Measurements from ENCODE around the gene GRIA1.

The GRIA1 gene

GRCh38 chr5:153490118-153491037 lies at the start of gene GRIA1:
TSS of gene GRIA1 (plus strand) at chr5:153490670.
- no peak for DNase-seq

DNA sequence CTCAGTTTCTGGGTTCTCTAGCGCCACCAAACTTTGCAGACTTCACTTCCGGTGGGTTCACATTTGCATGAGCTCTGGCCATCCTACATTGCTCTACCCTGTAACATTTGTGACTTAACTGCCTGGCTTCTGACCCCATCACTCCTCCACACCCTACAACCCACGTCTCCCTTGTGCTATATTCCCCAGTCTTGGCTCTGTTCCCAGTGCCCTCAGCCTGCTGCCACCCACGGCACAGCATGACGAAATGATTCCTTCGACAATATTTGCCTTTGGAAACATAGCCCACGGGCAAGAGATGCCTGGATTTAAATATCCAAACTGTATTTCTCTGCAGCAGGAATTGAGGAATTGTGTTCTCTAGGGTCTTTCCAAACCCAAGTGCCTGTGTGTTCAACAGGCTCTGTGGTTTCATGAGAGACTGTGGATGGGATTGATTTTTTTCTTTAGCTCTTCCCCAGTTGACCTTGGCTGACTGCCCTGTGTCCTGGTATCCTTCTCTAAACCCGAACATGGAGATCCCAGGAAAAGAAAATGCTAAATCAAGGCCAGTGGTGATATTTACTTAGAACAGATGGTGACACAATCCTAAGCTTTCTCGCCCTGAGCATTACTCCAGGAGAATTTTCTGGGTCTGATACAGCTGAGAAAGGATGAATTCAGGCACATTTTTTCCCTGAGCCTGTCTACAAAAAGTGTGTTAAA lies 44.4 kb upstream of the GRIA1 start:
- DNase-seq, result no peak

- DNase-seq, result no peak
Measured at GRCh38 chr5:153447534-153447933, 42.9 kb upstream of the GRIA1 start.

- no peak for DNase-seq
Measured at GRCh38 chr5:153456354-153456753, 34.1 kb upstream of the GRIA1 start.

GRCh38 chr5:153456993-153457392 lies 33.5 kb upstream of the GRIA1 start:
- no peak for DNase-seq

DNA sequence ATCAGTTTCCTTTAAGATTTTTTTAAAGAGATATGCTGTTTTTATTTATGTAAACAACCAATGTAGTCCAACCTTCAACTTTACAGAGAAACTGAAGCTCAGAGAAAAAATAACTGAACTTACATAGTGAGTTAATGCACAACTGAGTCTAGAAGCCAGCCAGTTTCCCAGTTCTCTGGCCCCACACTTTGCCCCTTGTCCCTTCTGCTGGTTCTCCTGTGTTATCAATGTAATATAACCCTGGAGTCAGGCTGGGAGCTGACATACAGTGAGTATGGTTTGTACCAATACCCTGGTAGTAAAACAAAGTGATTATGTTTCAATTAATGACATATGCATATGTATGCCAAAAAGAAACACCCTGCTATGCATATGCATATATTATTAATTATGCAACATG lies 32.2 kb upstream of the GRIA1 start:
- no peak for DNase-seq

DNA sequence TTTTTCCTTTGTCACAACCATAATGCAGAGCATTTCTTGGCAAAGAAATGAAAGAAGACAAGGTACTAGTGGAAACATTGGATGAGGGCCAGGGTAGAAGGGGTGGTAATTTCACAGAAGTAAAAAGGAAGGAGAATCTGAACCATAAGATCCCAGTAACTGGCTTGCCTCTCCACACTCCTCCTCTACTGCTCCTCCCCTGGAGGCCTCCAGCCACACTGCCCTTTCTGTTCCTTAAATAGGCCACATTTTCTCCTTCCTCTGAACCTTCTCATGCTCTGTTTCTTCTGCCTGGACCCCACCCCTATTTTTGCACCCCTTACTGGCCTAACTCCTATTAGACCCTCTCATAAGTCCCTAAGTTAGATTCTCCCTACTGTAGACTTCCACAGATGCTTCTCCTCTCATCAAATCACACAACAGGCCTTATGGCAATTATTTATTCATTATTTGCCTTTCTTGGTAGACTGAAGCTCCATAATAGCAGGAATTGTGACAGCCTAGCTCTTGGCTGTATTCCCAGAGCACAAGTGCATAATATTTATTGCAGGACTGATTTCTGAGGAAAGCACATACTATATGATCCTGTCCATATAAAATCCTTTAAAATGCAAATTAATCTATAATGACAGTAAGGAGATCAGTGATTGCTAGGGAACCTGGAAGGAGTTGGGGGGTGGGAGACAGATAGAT lies 31.3 kb upstream of the GRIA1 start:
- no peak for DNase-seq

- no peak for DNase-seq
Measured at GRCh38 chr5:153460421-153460820, 30.0 kb upstream of the GRIA1 start.

- DNase-seq, result no peak
Measured at GRCh38 chr5:153461341-153461740, 29.1 kb upstream of the GRIA1 start.

GRCh38 chr5:153463806-153464205 lies 26.7 kb upstream of the GRIA1 start:
- peak; percentile 11 for DNase-seq

DNA sequence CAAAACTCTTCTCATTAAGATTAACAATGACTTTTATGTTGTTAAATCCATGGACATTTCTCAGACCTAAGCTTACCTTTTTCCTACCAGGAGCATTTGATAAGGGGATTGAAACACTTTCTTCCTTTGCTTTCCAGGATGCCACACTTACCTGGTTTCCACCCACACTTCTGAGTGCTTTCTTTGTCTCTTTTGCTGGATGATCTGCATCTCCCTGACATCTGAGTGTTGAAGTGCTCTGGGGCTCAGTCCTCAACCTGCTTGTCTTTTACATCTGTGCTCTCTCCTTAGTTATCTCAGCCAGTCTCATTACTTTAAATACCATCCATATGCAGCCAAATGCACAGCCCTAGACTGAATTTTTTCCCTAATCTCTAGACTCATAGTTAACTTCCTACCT lies 22.9 kb upstream of the GRIA1 start:
- DNase-seq, result no peak

GRCh38 chr5:153469423-153469822 lies 21.0 kb upstream of the GRIA1 start:
- DNase-seq, result no peak

DNA sequence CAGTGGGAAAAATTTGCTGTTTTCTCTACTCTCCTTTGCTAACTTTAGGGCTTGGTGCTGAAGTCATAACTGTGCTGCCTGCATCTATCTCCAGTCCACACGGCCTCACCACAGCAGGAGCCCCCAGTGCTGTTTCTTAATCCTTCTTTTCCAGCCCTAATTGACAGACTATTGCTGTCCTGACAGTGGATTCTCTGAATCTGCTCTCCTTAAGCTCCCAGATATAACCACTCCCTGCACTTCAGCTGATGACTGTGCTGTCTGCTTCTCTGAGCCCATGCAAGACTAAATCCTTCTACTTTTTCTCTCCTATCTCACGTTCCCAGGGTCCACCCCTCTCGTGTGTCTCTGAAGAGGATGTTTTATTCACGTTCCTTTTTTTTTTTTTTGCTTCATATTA lies 19.7 kb upstream of the GRIA1 start:
- no peak for DNase-seq

DNA sequence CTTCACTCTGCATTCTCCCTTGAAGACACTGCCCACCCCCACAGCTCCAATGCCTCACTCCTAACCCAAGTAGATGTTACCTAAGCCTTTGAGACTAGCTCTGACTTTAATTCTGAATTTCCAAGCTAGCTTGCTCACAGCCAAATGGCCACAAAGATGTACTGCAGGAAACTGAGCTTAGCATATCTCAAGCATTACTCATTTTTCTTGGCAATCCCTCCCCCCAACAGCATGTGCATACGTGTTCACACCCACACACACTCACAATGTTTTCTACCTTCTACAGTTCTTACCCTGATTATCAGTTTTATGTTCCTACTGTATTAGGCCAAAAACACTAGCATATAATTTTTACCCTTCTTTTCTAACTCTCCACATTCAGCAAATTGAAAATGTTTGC lies 13.7 kb upstream of the GRIA1 start:
- DNase-seq, result peak; percentile 69

GRCh38 chr5:153480401-153480800 lies 10.1 kb upstream of the GRIA1 start:
- no peak for DNase-seq

DNA sequence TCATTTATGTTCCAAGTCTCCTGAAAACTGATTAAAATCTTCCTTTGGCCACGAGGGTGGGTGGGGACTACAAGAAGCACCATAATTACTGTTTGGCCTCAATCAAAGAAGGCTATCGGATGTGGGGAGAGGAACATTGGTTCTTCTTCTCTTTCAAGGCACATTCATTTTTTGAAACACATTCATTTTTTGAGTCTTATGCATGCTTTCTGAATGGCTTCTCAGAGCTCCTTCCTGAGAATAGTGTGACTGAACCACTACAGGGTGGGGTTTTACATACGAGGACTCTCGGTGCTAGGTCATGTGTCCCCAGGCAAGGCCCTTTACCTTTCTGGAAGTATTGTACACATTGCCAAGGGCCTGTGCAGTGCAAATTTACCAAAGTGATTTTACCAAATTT lies 7.0 kb upstream of the GRIA1 start:
- DNase-seq, result no peak

DNA sequence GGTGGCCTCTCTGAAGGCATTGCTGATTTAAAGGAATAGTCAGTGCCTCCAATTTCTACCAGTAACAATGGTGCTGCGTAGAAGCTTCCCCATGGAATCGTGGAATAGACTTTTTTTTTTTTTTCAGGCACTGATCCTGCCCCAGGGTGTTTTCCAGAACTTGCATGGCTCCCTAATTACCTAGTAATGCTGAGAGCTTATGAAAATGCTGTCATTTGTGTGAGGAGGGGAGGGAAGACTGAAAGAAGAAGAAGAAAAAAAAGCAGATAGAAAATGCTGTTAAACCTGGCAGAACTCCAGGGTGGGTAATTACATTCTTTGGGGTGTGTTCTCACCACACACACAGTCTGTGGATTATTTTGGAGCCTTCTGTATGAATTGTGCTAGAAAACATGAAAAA lies 4.8 kb upstream of the GRIA1 start:
- DNase-seq, result no peak

DNA sequence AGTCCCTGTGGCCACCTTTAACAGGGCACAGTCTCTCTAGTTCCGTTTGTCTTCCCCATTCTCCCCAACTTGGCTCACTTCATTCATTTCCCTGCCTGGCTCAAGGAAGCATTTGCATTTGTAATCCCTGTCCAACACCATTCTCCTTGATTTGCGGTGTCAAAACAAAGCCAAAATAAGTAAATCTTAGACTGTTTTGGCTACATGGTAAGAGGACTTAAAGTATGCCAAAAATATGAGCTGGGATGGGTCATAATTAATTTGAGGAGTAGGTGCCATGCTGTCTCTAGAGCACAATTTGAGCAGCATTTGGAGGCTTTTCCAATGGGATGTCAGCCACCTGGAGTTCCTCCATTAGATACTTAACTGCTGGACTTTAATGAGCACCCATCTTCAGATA lies 3.7 kb upstream of the GRIA1 start:
- DNase-seq, result no peak

- DNase-seq, result no peak
Measured at GRCh38 chr5:153489611-153490010, 859 bp upstream of the GRIA1 start.

GRCh38 chr5:153491038-153491744 lies 721 bp downstream of the GRIA1 start:
- DNase-seq, result no peak

DNA sequence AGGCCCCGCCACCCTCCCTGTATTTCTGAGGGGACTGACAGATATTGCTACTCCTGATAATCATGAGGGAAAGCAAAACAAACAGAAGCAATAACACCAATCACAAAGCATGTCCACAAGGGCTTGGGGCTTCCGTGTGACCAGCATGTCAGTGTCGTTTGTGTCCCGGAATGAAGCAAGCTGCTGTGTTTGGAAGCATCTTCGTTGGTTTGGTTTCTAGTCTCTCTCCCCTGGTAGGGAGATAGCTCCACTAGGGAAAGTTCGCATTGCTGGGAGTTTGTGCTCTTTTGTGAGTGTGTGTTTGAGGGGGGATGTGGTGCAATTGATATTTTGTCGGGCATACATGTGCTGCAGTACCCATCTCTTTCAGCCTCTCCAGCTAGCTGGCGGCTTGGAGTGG lies 1.4 kb downstream of the GRIA1 start:
- no peak for DNase-seq

DNA sequence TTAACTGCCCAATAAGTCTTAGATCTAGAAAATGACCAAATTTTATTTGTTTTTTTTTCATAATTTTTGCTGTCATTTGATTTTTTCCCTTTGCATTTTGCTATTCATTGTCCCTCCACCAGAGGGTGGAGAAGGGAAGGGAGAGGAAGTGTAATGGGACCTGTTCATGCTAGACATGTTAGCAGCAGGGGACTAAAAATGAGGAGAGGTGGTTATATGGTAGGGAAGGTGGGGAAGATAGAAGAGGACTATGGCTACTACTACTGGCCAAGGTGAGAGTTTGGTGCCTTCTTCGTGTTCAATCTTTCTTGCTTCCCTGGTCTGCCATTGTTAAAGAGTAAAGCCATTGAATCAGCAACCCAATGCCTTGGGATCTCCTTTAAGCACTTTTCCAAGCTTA lies 6.4 kb downstream of the GRIA1 start:
- no peak for DNase-seq

DNA sequence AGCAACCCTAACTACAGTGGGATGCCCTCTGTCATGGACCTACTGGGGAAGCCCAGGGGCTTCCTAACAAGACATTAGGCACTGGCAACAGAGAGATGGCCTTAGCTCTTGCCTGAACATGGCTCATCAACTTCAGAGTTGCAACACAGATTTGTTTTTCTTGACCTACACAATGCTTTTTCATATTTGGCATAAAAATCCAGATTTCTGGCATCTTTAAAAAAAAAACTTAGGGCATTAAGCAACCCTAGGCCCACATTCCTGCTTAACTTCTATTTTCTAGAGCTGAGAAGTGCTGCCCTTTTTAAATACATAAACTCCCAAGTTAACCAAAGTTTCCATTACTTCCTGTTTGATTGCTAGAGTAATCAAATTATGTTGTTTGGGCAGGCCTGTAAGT lies 8.0 kb downstream of the GRIA1 start:
- DNase-seq, result no peak
